Chondrocyte (in vitro differentiated cells): ENCODE results near the gene PCDHA13. TPM values are rescaled to one million over a fixed set of nuclear protein-coding genes. Genes with fewer than 3 reads are reported as not detected.
"Not testable (repeated sequence)": the region's sequence is repeated elsewhere in the genome, so short reads cannot be mapped to it uniquely, and the experiment has no call there.

Experiments
- DNase-seq: peaks from one replicate; pipeline ENCODE4 v3.0.0; 2021; ENCODE audit warnings: mixed read lengths, low spot score
- H3K27ac Mint-ChIP-seq: one replicate; pipeline ENCODE4 v1.8.0; 2021; ENCODE audit warnings: mild to moderate bottlenecking, moderate library complexity, mixed read lengths; ENCODE audit not compliant: unreplicated experiment
- H3K27me3 Mint-ChIP-seq: 2 replicates; pipeline ENCODE4 v1.8.0; 2021; ENCODE audit warnings: low read depth, mixed read lengths
- H3K36me3 Mint-ChIP-seq: 2 replicates; pipeline ENCODE4 v1.8.0; 2021; ENCODE audit warnings: low read depth, mixed read lengths
- H3K4me1 Mint-ChIP-seq: 2 replicates; pipeline ENCODE4 v1.8.0; 2021; ENCODE audit warnings: low read depth, mild to moderate bottlenecking, mixed read lengths
- H3K4me3 Mint-ChIP-seq: one replicate; pipeline ENCODE4 v1.8.0; 2021; ENCODE audit warnings: mild to moderate bottlenecking, moderate library complexity, mixed read lengths; ENCODE audit not compliant: unreplicated experiment
- H3K9me3 Mint-ChIP-seq: 2 replicates; pipeline ENCODE4 v1.8.0; 2021; ENCODE audit warnings: low read depth, mixed read lengths
- CTCF ChIP-seq: fragments of 200-600 bp; sonication (generic); IDR thresholded peaks from 2 replicates; pipeline ENCODE4 v1.5.0; 2021; ENCODE audit warnings: antibody characterized with exemption, mild to moderate bottlenecking, moderate library complexity
- long read RNA-seq: library from polyadenylated mRNA; stranded (forward); transcript quantifications from one replicate; pipeline ENCODE4 v2.0.0, GENCODE V29; 2021
- total RNA-seq: library from RNA; stranded (reverse); gene quantifications from 3 replicates; pipeline ENCODE4 v1.2.1, GENCODE V29; 2021

The PCDHA13 gene
- 1.1 to 2.0 TPM (median 1.3 TPM) in 3 replicates for total RNA-seq
- long read RNA-seq, full-length matches to known transcripts, result 1 of 54 reads
- long read RNA-seq, partial matches to known transcripts, result 2 of 54 reads
- long read RNA-seq, other reads (novel, unspliced or antisense), result 51 of 54 reads

DNA sequence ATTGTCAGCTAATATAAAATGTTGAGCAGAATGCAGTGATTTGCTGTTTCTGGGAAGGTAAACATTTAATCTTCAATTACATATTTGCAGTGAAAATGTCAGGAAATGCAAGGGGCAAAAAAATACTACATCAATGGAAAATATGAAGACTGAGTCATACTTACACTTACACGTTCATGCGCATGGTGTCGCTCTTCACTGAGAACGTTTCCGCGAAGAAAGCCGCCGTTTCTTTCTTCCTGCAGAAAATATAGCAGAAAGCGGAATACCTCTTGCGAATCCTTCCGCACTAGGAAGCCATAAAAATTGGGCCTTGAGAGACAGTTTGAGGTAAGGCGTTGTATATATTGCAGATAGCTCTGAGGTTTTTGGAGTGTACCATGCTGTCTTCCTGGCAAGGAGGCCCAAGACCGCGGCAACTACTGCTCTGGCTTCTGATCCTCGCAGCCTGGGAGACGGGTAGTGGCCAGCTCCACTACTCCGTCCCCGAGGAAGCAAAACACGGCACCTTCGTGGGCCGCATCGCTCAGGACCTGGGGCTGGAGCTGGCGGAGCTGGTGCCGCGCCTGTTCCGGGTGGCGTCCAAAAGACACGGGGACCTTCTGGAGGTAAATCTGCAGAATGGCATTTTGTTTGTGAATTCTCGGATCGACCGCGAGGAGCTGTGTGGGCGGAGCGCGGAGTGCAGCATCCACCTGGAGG lies at the start of gene PCDHA13:
TSS of gene PCDHA13 (plus strand) at position 236 of the 702 bp plus-strand sequence. CDS start at position 381, 145 bp downstream.
- H3K4me3 Mint-ChIP-seq, result no peak within 1 kb of the TSS

GRCh38 chr5:140833993-140834392 lies 47.9 kb upstream of the PCDHA13 start, which contains the start of gene PCDHA7:
Gene PCDHA7, plus strand, starts transcription at chr5:140834269. Its CDS starts 115 bp downstream, at chr5:140834384.
- Mint-ChIP-seq H3K4me3 (peak within 1 kb of the TSS; percentile 19), H3K4me1 (peaks cover 10% of the 10 kb centered on the region), H3K27me3 (no peaks in the 10 kb centered on the region), H3K9me3 (peaks cover 17% of the 10 kb centered on the region), H3K27ac (no peak within 1 kb of the TSS), H3K36me3 (peaks cover 17% of the 10 kb centered on the region)
- no peak for TF ChIP-seq CTCF
- DNase-seq, result no peak

More for the DNA sequence above, at the start of gene PCDHA13:
- H3K36me3 Mint-ChIP-seq, result peaks cover 25% of the 10 kb centered on the region
- no peak for TF ChIP-seq CTCF
- peaks cover 9% of the 10 kb centered on the region for H3K4me1 Mint-ChIP-seq
- peaks cover 13% of the 10 kb centered on the region for H3K9me3 Mint-ChIP-seq
- H3K27me3 Mint-ChIP-seq, result no peaks in the 10 kb centered on the region
- no peak for DNase-seq
- no peak within 1 kb of the TSS for H3K27ac Mint-ChIP-seq

DNA sequence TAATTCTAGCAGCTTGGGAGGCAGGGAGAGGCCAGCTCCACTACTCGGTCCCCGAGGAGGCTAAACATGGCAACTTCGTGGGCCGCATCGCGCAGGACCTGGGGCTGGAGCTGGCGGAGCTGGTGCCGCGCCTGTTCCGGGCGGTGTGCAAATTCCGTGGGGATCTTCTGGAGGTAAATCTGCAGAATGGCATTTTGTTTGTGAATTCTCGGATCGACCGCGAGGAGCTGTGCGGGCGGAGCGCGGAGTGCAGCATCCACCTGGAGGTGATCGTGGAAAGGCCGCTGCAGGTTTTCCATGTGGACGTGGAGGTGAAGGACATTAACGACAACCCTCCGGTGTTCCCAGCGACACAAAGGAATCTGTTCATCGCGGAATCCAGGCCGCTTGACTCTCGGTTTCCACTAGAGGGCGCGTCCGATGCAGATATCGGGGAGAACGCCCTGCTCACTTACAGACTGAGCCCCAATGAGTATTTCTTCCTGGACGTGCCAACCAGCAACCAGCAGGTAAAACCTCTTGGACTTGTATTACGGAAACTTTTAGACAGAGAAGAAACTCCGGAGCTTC lies 47.4 kb upstream of the PCDHA13 start:
- not testable (repeated sequence) for H3K27me3 Mint-ChIP-seq

GRCh38 chr5:140835622-140836510 lies 46.1 kb upstream of the PCDHA13 start:
- peaks cover 18% of the 10 kb centered on the region for H3K9me3 Mint-ChIP-seq
- no peak overlapping the region for H3K4me3 Mint-ChIP-seq
- H3K27ac Mint-ChIP-seq, result no peak overlapping the region
- peaks cover 6% of the 10 kb centered on the region for H3K4me1 Mint-ChIP-seq
- no peaks in the 10 kb centered on the region for H3K27me3 Mint-ChIP-seq
- DNase-seq, result peak; percentile 92
- peaks cover 16% of the 10 kb centered on the region for H3K36me3 Mint-ChIP-seq
- TF ChIP-seq CTCF, result no peak

More for the DNA sequence above, 47.4 kb upstream of the PCDHA13 start:
- H3K9me3 Mint-ChIP-seq, result peaks cover 17% of the 10 kb centered on the region
- not testable (repeated sequence) for H3K27ac Mint-ChIP-seq, DNase-seq
- peak overlapping the region; percentile 19 for H3K4me3 Mint-ChIP-seq
- H3K36me3 Mint-ChIP-seq, result peaks cover 17% of the 10 kb centered on the region
- H3K4me1 Mint-ChIP-seq, result peaks cover 10% of the 10 kb centered on the region

GRCh38 chr5:140840978-140841962 lies 40.7 kb upstream of the PCDHA13 start, which contains the start of gene PCDHA8:
Gene PCDHA8, plus strand, starts transcription at chr5:140841187. Its CDS starts 135 bp downstream, at chr5:140841322.
- Mint-ChIP-seq H3K4me3 (no peak within 1 kb of the TSS), H3K36me3 (peaks cover 9% of the 10 kb centered on the region), H3K27me3 (no peaks in the 10 kb centered on the region), H3K27ac (no peak within 1 kb of the TSS), H3K4me1 (no peaks in the 10 kb centered on the region), H3K9me3 (peaks cover 10% of the 10 kb centered on the region)
- TF ChIP-seq CTCF, result peak; percentile 15
- DNase-seq, result no peak
